Fibroblast of gingiva (primary cell): ENCODE measurements around the gene NDFIP2.

Source experiments
- DNase-seq: peaks from one replicate; pipeline ENCODE4 v3.0.0-alpha.2; 2011; ENCODE audit warnings: low read depth

The NDFIP2 gene

GRCh38 chr13:79480954-79481684, at the start of gene NDFIP2:
Gene NDFIP2 (plus strand): TSS chr13:79481155. CDS start chr13:79481204, 49 bp downstream.
- peak; percentile 89 for DNase-seq

GRCh38 chr13:79432086-79432485, 48.9 kb upstream of the NDFIP2 start:
- no peak for DNase-seq

GRCh38 chr13:79432992-79433391, 48.0 kb upstream of the NDFIP2 start:
- DNase-seq: no peak

GRCh38 chr13:79434556-79434955, 46.4 kb upstream of the NDFIP2 start:
- DNase-seq: no peak

- no peak for DNase-seq
Observed at GRCh38 chr13:79435561-79435990, 45.4 kb upstream of the NDFIP2 start.

GRCh38 chr13:79439275-79439674, 41.7 kb upstream of the NDFIP2 start:
- no peak for DNase-seq

GRCh38 chr13:79440958-79441528, 39.9 kb upstream of the NDFIP2 start:
- no peak for DNase-seq

GRCh38 chr13:79442221-79442620, 38.7 kb upstream of the NDFIP2 start:
- DNase-seq: no peak

- DNase-seq: no peak
Observed at GRCh38 chr13:79442706-79443105, 38.2 kb upstream of the NDFIP2 start.

- no peak for DNase-seq
Observed at GRCh38 chr13:79445968-79446645, 34.8 kb upstream of the NDFIP2 start.

- no peak for DNase-seq
Observed at GRCh38 chr13:79447141-79447540, 33.8 kb upstream of the NDFIP2 start.

- no peak for DNase-seq
Observed at GRCh38 chr13:79447741-79448140, 33.2 kb upstream of the NDFIP2 start.

- DNase-seq: no peak
Observed at GRCh38 chr13:79448413-79448812, 32.5 kb upstream of the NDFIP2 start.

- DNase-seq: no peak
Observed at GRCh38 chr13:79450110-79450509, 30.8 kb upstream of the NDFIP2 start.

GRCh38 chr13:79451500-79451962, 29.4 kb upstream of the NDFIP2 start:
- DNase-seq: peak; percentile 77

GRCh38 chr13:79452239-79452913, 28.6 kb upstream of the NDFIP2 start:
- no peak for DNase-seq

GRCh38 chr13:79455331-79455730, 25.6 kb upstream of the NDFIP2 start:
- DNase-seq: no peak

- DNase-seq: no peak
Observed at GRCh38 chr13:79456051-79456450, 24.9 kb upstream of the NDFIP2 start.

GRCh38 chr13:79456656-79457365, 24.1 kb upstream of the NDFIP2 start:
- no peak for DNase-seq

- DNase-seq: no peak
Observed at GRCh38 chr13:79457390-79457789, 23.6 kb upstream of the NDFIP2 start.

GRCh38 chr13:79457948-79458347, 23.0 kb upstream of the NDFIP2 start:
- peak; percentile 84 for DNase-seq

- DNase-seq: no peak
Observed at GRCh38 chr13:79458436-79458835, 22.5 kb upstream of the NDFIP2 start.
